PC-3 (cell line): Measurements from ENCODE around the gene RINL. TPM values are rescaled to one million over a fixed set of nuclear protein-coding genes. Genes with fewer than 3 reads are reported as not detected.

Experiments used
- ATAC-seq: fragments of 200-7000 bp; cut with Tn5 transposase; 2 replicates; pipeline ENCODE4 v1.9.1; 2020; ENCODE audit warnings: mild to moderate bottlenecking, moderate library complexity
- BruUV-seq: library from RNA; stranded (reverse); fragments of 400-500 nt; replicated peaks from 2 replicates; lab custom pipeline; 2021; lab: Mats Ljungman, UMichigan
- CTCF ChIA-PET: fragments of 300-600 bp; sonication (Branson Sonifier 250); formaldehyde crosslinking; loops from one replicate; lab custom pipeline; 2022; ENCODE audit warnings: antibody characterized with exemption; lab: Charles Lee
- POLR2A ChIA-PET: fragments of 300-600 bp; sonication (Branson Sonifier 250); formaldehyde crosslinking; loops from one replicate; lab custom pipeline; 2022; ENCODE audit warnings: antibody characterized with exemption; ENCODE audit not compliant: unreplicated experiment; lab: Charles Lee
- DNase-seq: peaks from one replicate; pipeline ENCODE4 v3.0.0-alpha.2; 2015
- H2AFZ ChIP-seq: fragments of 300-600 bp; sonication (generic); 2 replicates; pipeline ENCODE4 v1.6.0; 2016; ENCODE audit warnings: antibody characterized with exemption, low read length
- H3F3A ChIP-seq: fragments of 300-600 bp; sonication (generic); one replicate; pipeline ENCODE4 v1.6.0; 2017; ENCODE audit warnings: antibody characterized with exemption, low read length, control low read depth, mild to moderate bottlenecking; ENCODE audit not compliant: unreplicated experiment
- H3K27ac ChIP-seq: fragments of 300-600 bp; sonication (generic); 2 replicates; pipeline ENCODE4 v1.5.1; 2016; ENCODE audit warnings: mild to moderate bottlenecking, low read length
- H3K27me3 ChIP-seq: fragments of 300-600 bp; sonication (generic); 2 replicates; pipeline ENCODE4 v1.6.1; 2016; ENCODE audit warnings: low read length, mixed read lengths
- H3K36me3 ChIP-seq: fragments of 300-600 bp; sonication (generic); 2 replicates; pipeline ENCODE4 v1.6.1; 2016; ENCODE audit warnings: low read depth, mixed run types, low read length, mixed read lengths
- H3K4me1 ChIP-seq: fragments of 300-600 bp; sonication (generic); 2 replicates; pipeline ENCODE4 v1.5.1; 2016; ENCODE audit warnings: low read length; ENCODE audit not compliant: insufficient read depth
- H3K4me2 ChIP-seq: fragments of 300-600 bp; sonication (generic); 2 replicates; pipeline ENCODE4 v1.6.0; 2016; ENCODE audit warnings: low read length
- H3K4me3 ChIP-seq: fragments of 300-600 bp; sonication (generic); 2 replicates; pipeline ENCODE4 v1.5.1; 2016; ENCODE audit warnings: mild to moderate bottlenecking, low read length, mixed read lengths
- H3K79me2 ChIP-seq: fragments of 300-600 bp; sonication (generic); 2 replicates; pipeline ENCODE4 v1.6.1; 2017; ENCODE audit warnings: low read length, mixed read lengths
- H3K9ac ChIP-seq: fragments of 300-600 bp; sonication (generic); 2 replicates; pipeline ENCODE4 v1.6.0; 2016; ENCODE audit warnings: mild to moderate bottlenecking, low read length
- H3K9me2 ChIP-seq: fragments of 300-600 bp; sonication (generic); replicated peaks from 2 replicates; pipeline ENCODE4 v1.6.1; 2016; ENCODE audit warnings: mixed run types, low read length, mixed read lengths
- H3K9me3 ChIP-seq: fragments of 300-600 bp; sonication (generic); 2 replicates; pipeline ENCODE4 v1.6.1; 2016; ENCODE audit warnings: low read length, mixed read lengths
- H4K20me1 ChIP-seq: fragments of 300-600 bp; sonication (generic); 2 replicates; pipeline ENCODE4 v1.6.1; 2016; ENCODE audit warnings: low read length, mixed read lengths
- EZH2 ChIP-seq: fragments of 300-600 bp; sonication (generic); IDR thresholded peaks from one replicate; pipeline ENCODE4 v1.6.1; 2017; ENCODE audit warnings: antibody characterized with exemption, mild to moderate bottlenecking, low read length; ENCODE audit not compliant: unreplicated experiment
- EZH2phosphoT487 ChIP-seq: fragments of 300-600 bp; sonication (generic); IDR thresholded peaks from 2 replicates; pipeline ENCODE4 v1.6.1; 2018; ENCODE audit warnings: mild to moderate bottlenecking, antibody characterized with exemption, low read length, borderline replicate concordance
- intact Hi-C: fragments of 100-400 bp; cut with micrococcal nuclease; formaldehyde crosslinking; loops from 2 replicates; pipeline ENCODE4 v1.9.0; 2023
- total RNA-seq: library from RNA; depleted of rRNA; stranded (reverse); fragments of >200 nt; gene quantifications from 2 replicates; pipeline ENCODE4 v1.2.3, GENCODE V29; 2014
- TF ChIP-seq, protein P1 (sequence below): fragments of 300-600 bp; sonication (generic); conservative IDR thresholded peaks from 2 replicates; pipeline ENCODE4 v1.5.1; 2017; ENCODE audit warnings: antibody characterized with exemption, low read depth, mild to moderate bottlenecking, low read length

RINL gene
- total RNA-seq, 1 experiment from 2014 or later = 3.2 TPM

DNA sequence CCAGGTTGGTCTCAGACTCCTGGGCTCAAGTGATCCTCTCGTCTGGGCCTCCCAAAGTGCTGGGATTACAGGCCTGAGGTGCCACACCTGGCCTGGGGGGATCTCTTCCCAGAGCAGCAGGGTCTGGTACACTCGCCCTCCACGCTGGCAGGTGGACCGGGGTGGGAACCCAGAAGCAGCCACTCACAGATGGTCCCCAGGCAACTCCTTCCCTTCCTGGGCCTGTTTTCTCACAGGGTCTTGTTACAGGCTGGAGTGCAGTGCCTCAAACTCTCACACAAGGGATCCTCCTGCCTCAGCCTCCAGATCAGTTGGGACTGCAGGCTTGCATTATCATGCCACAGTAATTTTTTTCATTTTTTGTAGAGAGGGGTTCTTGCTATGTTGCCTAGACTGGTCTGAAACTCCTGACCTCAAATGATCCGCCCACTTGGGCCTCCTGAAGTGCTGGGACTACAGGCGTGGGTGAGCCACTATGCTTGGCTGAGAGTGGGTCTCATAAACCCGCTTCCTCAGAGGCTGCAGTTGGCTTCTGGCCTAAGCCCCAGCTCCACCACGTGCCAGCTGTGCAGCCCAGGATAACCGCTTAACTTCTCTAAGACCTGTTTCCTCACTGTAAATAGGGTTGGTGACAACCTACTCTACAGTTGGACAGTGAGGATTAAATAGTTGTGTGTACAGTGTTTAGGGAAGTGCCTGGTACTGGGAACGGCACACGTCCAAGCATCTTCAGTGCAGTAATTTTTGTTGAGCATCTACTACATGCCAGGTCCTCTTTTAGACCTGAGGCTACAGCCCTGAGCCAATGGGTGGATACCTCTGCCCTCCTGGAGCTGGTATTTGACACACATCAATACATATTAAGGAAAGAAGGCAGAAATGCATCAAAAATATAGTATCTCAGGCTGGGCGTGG lies 34.8 kb upstream of the RINL start:
- H3F3A ChIP-seq = no peaks in the 10 kb centered on the region
- H3K9me3 ChIP-seq = no peaks in the 10 kb centered on the region
- H3K9ac ChIP-seq = no peak overlapping the region
- POLR2A ChIA-PET = no interaction called here
- BruUV-seq = no TSS peak
- ATAC-seq (no peak), DNase-seq (no peak)
- no peak for TF ChIP-seq EZH2
- no peak for TF ChIP-seq EZH2phosphoT487
- TF ChIP-seq, protein P1, sequence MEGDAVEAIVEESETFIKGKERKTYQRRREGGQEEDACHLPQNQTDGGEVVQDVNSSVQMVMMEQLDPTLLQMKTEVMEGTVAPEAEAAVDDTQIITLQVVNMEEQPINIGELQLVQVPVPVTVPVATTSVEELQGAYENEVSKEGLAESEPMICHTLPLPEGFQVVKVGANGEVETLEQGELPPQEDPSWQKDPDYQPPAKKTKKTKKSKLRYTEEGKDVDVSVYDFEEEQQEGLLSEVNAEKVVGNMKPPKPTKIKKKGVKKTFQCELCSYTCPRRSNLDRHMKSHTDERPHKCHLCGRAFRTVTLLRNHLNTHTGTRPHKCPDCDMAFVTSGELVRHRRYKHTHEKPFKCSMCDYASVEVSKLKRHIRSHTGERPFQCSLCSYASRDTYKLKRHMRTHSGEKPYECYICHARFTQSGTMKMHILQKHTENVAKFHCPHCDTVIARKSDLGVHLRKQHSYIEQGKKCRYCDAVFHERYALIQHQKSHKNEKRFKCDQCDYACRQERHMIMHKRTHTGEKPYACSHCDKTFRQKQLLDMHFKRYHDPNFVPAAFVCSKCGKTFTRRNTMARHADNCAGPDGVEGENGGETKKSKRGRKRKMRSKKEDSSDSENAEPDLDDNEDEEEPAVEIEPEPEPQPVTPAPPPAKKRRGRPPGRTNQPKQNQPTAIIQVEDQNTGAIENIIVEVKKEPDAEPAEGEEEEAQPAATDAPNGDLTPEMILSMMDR = no peak
- no peak overlapping the region for H2AFZ ChIP-seq
- no peak overlapping the region for H3K4me3 ChIP-seq
- no peaks in the 10 kb centered on the region for H3K36me3 ChIP-seq
- CTCF ChIA-PET = no interaction called here
- H3K79me2 ChIP-seq = no peaks in the 10 kb centered on the region
- intact Hi-C loops = no loop called here
- no peak overlapping the region for H3K27ac ChIP-seq
- H3K27me3 ChIP-seq = no peaks in the 10 kb centered on the region
- no peak overlapping the region for H3K4me2 ChIP-seq
- no peaks in the 10 kb centered on the region for H3K9me2 ChIP-seq
- no peaks in the 10 kb centered on the region for H3K4me1 ChIP-seq
- no peaks in the 10 kb centered on the region for H4K20me1 ChIP-seq

DNA sequence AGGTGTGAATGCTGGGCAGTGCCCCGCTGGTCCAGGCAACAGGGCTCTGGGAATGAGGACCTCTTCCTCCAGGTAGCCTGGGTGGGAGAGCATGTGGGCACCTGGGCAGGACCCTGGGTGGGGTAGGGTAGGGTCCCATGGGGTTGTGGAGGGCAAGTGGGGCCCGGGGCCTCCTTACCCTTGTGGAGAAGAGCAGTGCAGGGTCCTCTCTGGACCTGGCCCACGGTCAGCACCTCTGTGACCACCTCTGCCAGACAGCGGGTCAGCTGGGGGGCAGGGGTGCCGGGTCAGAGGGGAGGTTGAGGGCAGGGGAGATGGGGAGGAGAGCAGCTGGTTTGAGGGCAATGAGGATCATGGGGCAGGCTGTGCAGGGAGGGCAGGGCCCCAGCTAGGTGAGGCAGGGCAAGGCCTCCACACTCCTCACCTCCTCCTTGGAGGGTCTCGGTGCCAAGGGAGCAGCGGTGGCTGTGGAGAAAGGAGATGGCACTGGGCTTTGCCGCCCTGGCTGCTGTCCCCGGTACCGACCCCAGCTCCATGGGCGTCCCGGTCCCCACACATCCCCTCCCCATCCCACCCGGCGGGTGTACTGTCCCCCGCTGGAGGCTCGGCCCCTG lies 33.4 kb upstream of the RINL start:
- BruUV-seq = no TSS peak
- Histone ChIP-seq H3K4me1 (no peaks in the 10 kb centered on the region), H3K36me3 (no peaks in the 10 kb centered on the region), H3K9me2 (no peaks in the 10 kb centered on the region), H3K27ac (no peak overlapping the region), H3K9me3 (no peaks in the 10 kb centered on the region), H3F3A (no peaks in the 10 kb centered on the region), H4K20me1 (no peaks in the 10 kb centered on the region), H3K4me2 (no peak overlapping the region), H3K27me3 (no peaks in the 10 kb centered on the region), H3K79me2 (no peaks in the 10 kb centered on the region), H3K9ac (no peak overlapping the region), H3K4me3 (no peak overlapping the region), H2AFZ (no peak overlapping the region)
- ATAC-seq (no peak), DNase-seq (no peak)
- intact Hi-C loops = no loop called here
- ChIA-PET CTCF (no interaction called here), POLR2A (no interaction called here)
- TF ChIP-seq EZH2 = no peak
- TF ChIP-seq EZH2phosphoT487 = no peak
- TF ChIP-seq, protein P1 = no peak

DNA sequence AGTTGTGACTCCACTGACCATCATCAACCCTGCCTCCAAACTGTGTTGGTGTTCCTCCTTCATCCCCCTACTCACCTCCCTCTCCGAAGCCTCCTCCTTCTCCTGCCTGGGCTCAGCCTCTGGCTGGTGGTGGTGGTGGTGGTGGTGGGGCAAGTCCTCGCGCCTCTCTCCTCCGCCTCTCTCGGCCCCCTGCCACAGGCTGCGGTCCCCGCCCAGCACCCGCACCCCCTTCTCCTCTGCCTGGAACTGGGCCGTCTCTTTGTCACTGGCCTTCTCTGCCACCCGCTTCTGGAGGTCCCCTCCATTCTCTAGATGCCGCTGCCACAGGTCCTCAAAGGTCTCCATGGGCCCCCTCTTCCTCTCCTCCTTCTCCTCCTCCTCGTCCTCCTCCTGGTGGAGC lies 32.4 kb upstream of the RINL start:
- no peak for DNase-seq
- TF ChIP-seq EZH2 (no peak), EZH2phosphoT487 (no peak)
- TF ChIP-seq, protein P1 = no peak
- no peaks in the 10 kb centered on the region for H4K20me1 ChIP-seq
- H3K4me1 ChIP-seq = no peaks in the 10 kb centered on the region
- no TSS peak for BruUV-seq
- H3K4me2 ChIP-seq = no peak overlapping the region
- H3K36me3 ChIP-seq = no peaks in the 10 kb centered on the region
- H3K9me3 ChIP-seq = no peaks in the 10 kb centered on the region
- ChIA-PET POLR2A (no interaction called here), CTCF (no interaction called here)
- H3K9ac ChIP-seq = no peak overlapping the region
- H3K4me3 ChIP-seq = no peak overlapping the region
- H3K9me2 ChIP-seq = no peaks in the 10 kb centered on the region
- intact Hi-C loops = no loop called here
- H3K27me3 ChIP-seq = no peaks in the 10 kb centered on the region
- no peaks in the 10 kb centered on the region for H3K79me2 ChIP-seq
- no peak for ATAC-seq
- H3F3A ChIP-seq = no peaks in the 10 kb centered on the region
- H2AFZ ChIP-seq = no peak overlapping the region
- no peak overlapping the region for H3K27ac ChIP-seq
